SU-DHL-6 (cell line): Measurements from ENCODE around the gene NOS1.

ENCODE experiments used
- H2AFZ ChIP-seq: fragments of 200-600 bp; sonication (generic); 2 replicates; pipeline ENCODE4 v1.6.1; 2014; ENCODE audit warnings: low read depth, mild to moderate bottlenecking, moderate library complexity, mixed read lengths, antibody characterized with exemption, low read length; ENCODE audit not compliant: severe bottlenecking
- H3F3A ChIP-seq: fragments of 200-600 bp; shearing (Covaris generic); 2 replicates; pipeline ENCODE4 v1.6.0; 2016; ENCODE audit warnings: antibody characterized with exemption, mild to moderate bottlenecking; ENCODE audit not compliant: insufficient read depth
- H3K27ac ChIP-seq: fragments of 200-600 bp; sonication (generic); 2 replicates; pipeline ENCODE4 v1.5.1; 2016; ENCODE audit warnings: low read depth, mild to moderate bottlenecking, low read length, moderate library complexity, mixed read lengths
- H3K27me3 ChIP-seq: fragments of 200-600 bp; sonication (generic), shearing (Covaris generic); 2 replicates; pipeline ENCODE4 v1.6.0; 2014; ENCODE audit warnings: mild to moderate bottlenecking, low read length
- H3K36me3 ChIP-seq: fragments of 200-600 bp; sonication (generic); 2 replicates; pipeline ENCODE4 v1.6.1; 2014; ENCODE audit warnings: mild to moderate bottlenecking, low read length, mixed read lengths
- H3K4me2 ChIP-seq: fragments of 300-600, 200-600 bp; shearing (Covaris generic), sonication (generic); 2 replicates; pipeline ENCODE4 v1.6.0; 2014; ENCODE audit warnings: low read length, low read depth, mild to moderate bottlenecking; ENCODE audit not compliant: poor library complexity, severe bottlenecking
- H3K4me3 ChIP-seq: fragments of 200-600 bp; sonication (generic); 2 replicates; pipeline ENCODE4 v1.5.1; 2014; ENCODE audit warnings: antibody characterized with exemption, low read length, mild to moderate bottlenecking, mixed read lengths; ENCODE audit not compliant: insufficient read depth, poor library complexity, severe bottlenecking
- H3K79me2 ChIP-seq: fragments of 200-600 bp; sonication (generic); 2 replicates; pipeline ENCODE4 v1.6.1; 2014; ENCODE audit warnings: mild to moderate bottlenecking, low read length, moderate library complexity; ENCODE audit not compliant: insufficient read depth
- H3K9ac ChIP-seq: fragments of 200-600 bp; sonication (generic); 2 replicates; pipeline ENCODE4 v1.7.0; 2014; ENCODE audit warnings: mild to moderate bottlenecking, low read length
- H3K9me2 ChIP-seq: fragments of 200-600 bp; sonication (generic); replicated peaks from 2 replicates; pipeline ENCODE4 v1.6.1; 2014; ENCODE audit warnings: low read length; ENCODE audit not compliant: insufficient read depth
- H3K9me3 ChIP-seq: fragments of 200-600 bp; sonication (generic); 2 replicates; pipeline ENCODE4 v1.6.1; 2014; ENCODE audit warnings: low read length, mixed read lengths; ENCODE audit not compliant: insufficient read depth
- H4K20me1 ChIP-seq: fragments of 200-600 bp; sonication (generic); 2 replicates; pipeline ENCODE4 v1.6.1; 2014; ENCODE audit warnings: low read depth, mild to moderate bottlenecking, antibody characterized with exemption, low read length, moderate library complexity, mixed read lengths
- CTCF ChIP-seq: fragments of 200-600 bp; sonication (generic); IDR thresholded peaks from one replicate; pipeline ENCODE4 v1.5.1; 2017; ENCODE audit warnings: antibody characterized with exemption, mild to moderate bottlenecking, low read length, moderate library complexity; ENCODE audit not compliant: insufficient read depth, poor library complexity, severe bottlenecking
- EZH2phosphoT487 ChIP-seq: fragments of 200-600 bp; sonication (generic), shearing (Covaris generic); conservative IDR thresholded peaks from 2 replicates; pipeline ENCODE4 v1.6.1; 2018; ENCODE audit warnings: mild to moderate bottlenecking, antibody characterized with exemption, low read length, moderate library complexity, mixed read lengths

The NOS1 gene

GRCh38 chr12:117388951-117389446 lies 27.6 kb upstream of the NOS1 start:
- Histone ChIP-seq H3K27ac (no peak overlapping the region), H3F3A (no peaks in the 10 kb centered on the region), H4K20me1 (no peaks in the 10 kb centered on the region), H3K36me3 (no peaks in the 10 kb centered on the region), H2AFZ (no peak overlapping the region), H3K4me2 (no peak overlapping the region), H3K79me2 (no peaks in the 10 kb centered on the region), H3K9me3 (no peaks in the 10 kb centered on the region), H3K27me3 (no peaks in the 10 kb centered on the region), H3K4me3 (no peak overlapping the region), H3K9ac (no peak overlapping the region), H3K9me2 (no peaks in the 10 kb centered on the region)
- TF ChIP-seq EZH2phosphoT487, result no peak
- TF ChIP-seq CTCF, result no peak

GRCh38 chr12:117387832-117388231 lies 26.4 kb upstream of the NOS1 start:
- Histone ChIP-seq H3K27ac (no peak overlapping the region), H3K9me3 (no peaks in the 10 kb centered on the region), H3K27me3 (no peaks in the 10 kb centered on the region), H3K79me2 (no peaks in the 10 kb centered on the region), H4K20me1 (no peaks in the 10 kb centered on the region), H3K9me2 (no peaks in the 10 kb centered on the region), H3K36me3 (no peaks in the 10 kb centered on the region), H3F3A (no peaks in the 10 kb centered on the region), H2AFZ (no peak overlapping the region), H3K4me2 (no peak overlapping the region), H3K9ac (no peak overlapping the region), H3K4me3 (no peak overlapping the region)
- TF ChIP-seq CTCF (no peak), EZH2phosphoT487 (no peak)

- Histone ChIP-seq H3K79me2 (no peaks in the 10 kb centered on the region), H2AFZ (no peak overlapping the region), H4K20me1 (no peaks in the 10 kb centered on the region), H3K4me3 (no peak overlapping the region), H3K27ac (no peak overlapping the region), H3K27me3 (no peaks in the 10 kb centered on the region), H3K9me3 (no peaks in the 10 kb centered on the region), H3K4me2 (no peak overlapping the region), H3K9ac (no peak overlapping the region), H3K9me2 (no peaks in the 10 kb centered on the region), H3F3A (no peaks in the 10 kb centered on the region), H3K36me3 (no peaks in the 10 kb centered on the region)
- TF ChIP-seq EZH2phosphoT487, result no peak
- no peak for TF ChIP-seq CTCF
Measured at GRCh38 chr12:117384735-117385134, 23.3 kb upstream of the NOS1 start.
